Nephron (organoid): ENCODE measurements around the gene DNAH3.

Experiments used
- H3K27ac Mint-ChIP-seq, 3 experiments: 2 replicates each; pipeline ENCODE4 v1.8.0; 2020; ENCODE audit warnings: mixed read lengths in 3 of 3, mild to moderate bottlenecking in 2 of 3, moderate library complexity in 1 of 3
- H3K27me3 Mint-ChIP-seq: 2 replicates; pipeline ENCODE4 v1.8.0; 2021; ENCODE audit warnings: low read depth, mild to moderate bottlenecking, moderate library complexity, mixed read lengths
- H3K36me3 Mint-ChIP-seq: 2 replicates; pipeline ENCODE4 v1.8.0; 2020; ENCODE audit warnings: low read depth, mixed read lengths
- H3K4me1 Mint-ChIP-seq: 2 replicates; pipeline ENCODE4 v1.8.0; 2020; ENCODE audit warnings: mixed read lengths
- H3K4me3 Mint-ChIP-seq, 3 experiments: 2 replicates each; pipeline ENCODE4 v1.8.0; 2020; ENCODE audit warnings: mild to moderate bottlenecking in 3 of 3, mixed read lengths in 3 of 3, moderate library complexity in 2 of 3
- H3K9me3 Mint-ChIP-seq: 2 replicates; pipeline ENCODE4 v1.8.0; 2020; ENCODE audit warnings: mixed read lengths
- CTCF ChIP-seq, 3 experiments: fragments of 200-600 bp; sonication (generic); IDR thresholded peaks; one replicate each; pipeline ENCODE4 v1.5.0; 2021; ENCODE audit warnings: antibody characterized with exemption in 3 of 3; ENCODE audit not compliant: unreplicated experiment in 3 of 3

Gene DNAH3

GRCh38 chr16:21037736-21038135 is 112.9 kb downstream of the DNAH3 start:
- H3K4me1 Mint-ChIP-seq: no peaks in the 10 kb centered on the region
- no peak overlapping the region for H3K27ac Mint-ChIP-seq
- no peaks in the 10 kb centered on the region for H3K36me3 Mint-ChIP-seq
- peaks cover 10% of the 10 kb centered on the region for H3K9me3 Mint-ChIP-seq
- TF ChIP-seq CTCF (IDR thresholded peaks at IDR 0.05; ENCODE audit: unreplicated experiment in 3 of 3): no peak
- no peak overlapping the region for H3K4me3 Mint-ChIP-seq
- H3K27me3 Mint-ChIP-seq: no peaks in the 10 kb centered on the region

- Mint-ChIP-seq H3K9me3 (peaks cover 8% of the 10 kb centered on the region), H3K4me1 (no peaks in the 10 kb centered on the region), H3K27me3 (no peaks in the 10 kb centered on the region), H3K36me3 (no peaks in the 10 kb centered on the region), H3K4me3 (no peak overlapping the region), H3K27ac (no peak overlapping the region)
- TF ChIP-seq CTCF (IDR thresholded peaks at IDR 0.05; ENCODE audit: unreplicated experiment in 3 of 3): no peak
These were observed 113.5 kb downstream of the DNAH3 start for GRCh38 chr16:21037168-21037567.

DNA sequence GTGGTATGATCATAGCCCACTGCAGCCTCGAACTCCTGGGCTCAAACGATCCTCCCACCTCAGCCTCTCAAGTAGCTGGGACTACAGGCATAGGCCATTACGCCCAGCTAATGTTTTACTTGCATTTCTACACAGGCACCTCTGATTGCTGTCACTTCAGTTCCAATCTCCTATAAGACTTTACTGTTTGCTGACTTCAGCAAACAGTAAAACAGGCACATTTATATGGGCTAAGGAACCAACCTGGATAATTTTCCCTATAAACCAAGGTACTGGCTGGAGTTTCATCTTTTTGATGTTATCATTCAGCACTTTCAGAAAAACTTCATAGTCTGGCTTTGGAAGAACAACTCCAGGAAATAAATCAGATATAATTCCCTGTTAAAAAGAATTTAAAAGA is 114.2 kb downstream of the DNAH3 start:
- no peaks in the 10 kb centered on the region for H3K27me3 Mint-ChIP-seq
- no peak overlapping the region for H3K27ac Mint-ChIP-seq
- H3K9me3 Mint-ChIP-seq: peaks cover 5% of the 10 kb centered on the region
- no peaks in the 10 kb centered on the region for H3K36me3 Mint-ChIP-seq
- TF ChIP-seq CTCF (IDR thresholded peaks at IDR 0.05; ENCODE audit: unreplicated experiment in 3 of 3): no peak
- no peak overlapping the region for H3K4me3 Mint-ChIP-seq
- H3K4me1 Mint-ChIP-seq: no peaks in the 10 kb centered on the region

- Mint-ChIP-seq H3K27me3 (no peaks in the 10 kb centered on the region), H3K9me3 (no peaks in the 10 kb centered on the region), H3K4me3 (no peak overlapping the region), H3K4me1 (no peaks in the 10 kb centered on the region), H3K36me3 (no peaks in the 10 kb centered on the region), H3K27ac (no peak overlapping the region)
- no peak for TF ChIP-seq CTCF (IDR thresholded peaks at IDR 0.05; ENCODE audit: unreplicated experiment in 3 of 3)
These were observed 116.9 kb downstream of the DNAH3 start for GRCh38 chr16:21033704-21034103.

- H3K27me3 Mint-ChIP-seq: no peaks in the 10 kb centered on the region
- H3K4me1 Mint-ChIP-seq: no peaks in the 10 kb centered on the region
- H3K27ac Mint-ChIP-seq: no peak overlapping the region
- H3K36me3 Mint-ChIP-seq: no peaks in the 10 kb centered on the region
- no peak for TF ChIP-seq CTCF (IDR thresholded peaks at IDR 0.05; ENCODE audit: unreplicated experiment in 3 of 3)
- no peak overlapping the region for H3K4me3 Mint-ChIP-seq
- H3K9me3 Mint-ChIP-seq: no peaks in the 10 kb centered on the region
These were observed 117.4 kb downstream of the DNAH3 start for GRCh38 chr16:21033264-21033663.

DNA sequence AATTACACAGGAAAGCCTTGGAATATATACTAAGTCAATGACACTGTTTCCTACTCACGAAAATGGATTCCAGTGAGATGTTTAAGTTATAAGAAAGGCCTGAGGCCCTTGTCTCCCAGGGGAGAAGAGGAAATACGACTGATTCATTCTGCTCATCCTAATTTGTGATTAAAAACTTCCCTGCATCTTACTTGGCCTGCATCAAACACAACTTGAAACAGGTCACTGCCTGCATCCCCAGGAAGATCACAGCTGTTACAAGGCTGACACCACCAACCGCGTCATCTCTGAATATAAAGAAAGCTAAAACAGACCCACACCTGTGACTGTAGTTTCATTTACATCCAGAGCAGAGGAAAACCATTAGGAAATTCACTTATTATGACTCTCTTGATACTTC is 121.9 kb downstream of the DNAH3 start:
- TF ChIP-seq CTCF (IDR thresholded peaks at IDR 0.05; ENCODE audit: unreplicated experiment in 3 of 3): no peak
- H3K9me3 Mint-ChIP-seq: no peaks in the 10 kb centered on the region
- H3K27me3 Mint-ChIP-seq: peaks cover 4% of the 10 kb centered on the region
- H3K4me1 Mint-ChIP-seq: no peaks in the 10 kb centered on the region
- no peak overlapping the region for H3K4me3 Mint-ChIP-seq
- no peaks in the 10 kb centered on the region for H3K36me3 Mint-ChIP-seq
- H3K27ac Mint-ChIP-seq: no peak overlapping the region
